H9 (cell line): ENCODE measurements around the gene GGT5. TPM values are rescaled to one million over a fixed set of nuclear protein-coding genes. Genes with fewer than 3 reads are reported as not detected.

Experiments used
- DNase-seq: peaks from one replicate; pipeline ENCODE4 v3.0.0-alpha.2; 2017
- H2AFZ ChIP-seq: one replicate; pipeline ENCODE4 v1.6.1; 2013; ENCODE audit warnings: mild to moderate bottlenecking, low read length, control low read depth, moderate library complexity
- H2AK5ac ChIP-seq: 2 replicates; pipeline ENCODE4 v1.6.1; 2013; ENCODE audit warnings: low read length, control low read depth, mixed read lengths; ENCODE audit not compliant: insufficient read length
- H2BK120ac ChIP-seq: one replicate; pipeline ENCODE4 v1.6.1; 2013; ENCODE audit warnings: low read depth, mild to moderate bottlenecking, low read length, control low read depth, inconsistent platforms; ENCODE audit not compliant: poor library complexity, severe bottlenecking
- H2BK12ac ChIP-seq: 2 replicates; pipeline ENCODE4 v1.6.1; 2013; ENCODE audit warnings: low read length, control low read depth, mixed read lengths, low read depth; ENCODE audit not compliant: insufficient read length
- H2BK15ac ChIP-seq: 2 replicates; pipeline ENCODE4 v1.6.1; 2013; ENCODE audit warnings: low read depth, low read length, control low read depth
- H2BK20ac ChIP-seq: one replicate; pipeline ENCODE4 v1.6.1; 2013; ENCODE audit warnings: low read depth, mild to moderate bottlenecking, low read length, control low read depth, inconsistent platforms; ENCODE audit not compliant: poor library complexity, severe bottlenecking
- H2BK5ac ChIP-seq: 2 replicates; pipeline ENCODE4 v1.6.1; 2013; ENCODE audit warnings: low read length, control low read depth, mixed read lengths; ENCODE audit not compliant: insufficient read length
- H3K14ac ChIP-seq: 2 replicates; pipeline ENCODE4 v1.6.1; 2013; ENCODE audit warnings: low read length, control low read depth; ENCODE audit not compliant: insufficient read depth
- H3K18ac ChIP-seq: 2 replicates; pipeline ENCODE4 v1.6.1; 2013; ENCODE audit warnings: low read depth, mild to moderate bottlenecking, mixed read lengths, low read length, control low read depth; ENCODE audit not compliant: insufficient read length
- H3K23ac ChIP-seq: 2 replicates; pipeline ENCODE4 v1.6.1; 2013; ENCODE audit warnings: low read length, control low read depth, mixed read lengths, low read depth; ENCODE audit not compliant: insufficient read length
- H3K23me2 ChIP-seq: 2 replicates; pipeline ENCODE4 v1.6.1; 2013; ENCODE audit warnings: low read depth, mild to moderate bottlenecking, mixed read lengths, low read length, control low read depth; ENCODE audit not compliant: insufficient read length, poor library complexity, severe bottlenecking
- H3K27ac ChIP-seq: 2 replicates; pipeline ENCODE4 v1.5.1; 2013; ENCODE audit warnings: low read length, control low read depth, mixed read lengths, low read depth; ENCODE audit not compliant: insufficient read length
- H3K27me3 ChIP-seq: 2 replicates; pipeline ENCODE4 v1.6.1; 2013; ENCODE audit warnings: low read length, control low read depth, inconsistent platforms; ENCODE audit not compliant: insufficient read depth
- H3K4ac ChIP-seq: 2 replicates; pipeline ENCODE4 v1.6.1; 2013; ENCODE audit warnings: low read depth, mild to moderate bottlenecking, control low read depth, inconsistent platforms, low read length, moderate library complexity
- H3K4me1 ChIP-seq: 2 replicates; pipeline ENCODE4 v1.6.1; 2013; ENCODE audit warnings: low read length, control low read depth, inconsistent platforms; ENCODE audit not compliant: insufficient read depth
- H3K4me2 ChIP-seq: 2 replicates; pipeline ENCODE4 v1.6.1; 2013; ENCODE audit warnings: low read length, control low read depth, mixed read lengths; ENCODE audit not compliant: insufficient read length, insufficient read depth
- H3K56ac ChIP-seq: 2 replicates; pipeline ENCODE4 v1.6.1; 2013; ENCODE audit warnings: low read depth, mild to moderate bottlenecking, mixed read lengths, low read length, control low read depth; ENCODE audit not compliant: insufficient read length
- H3K79me1 ChIP-seq: 2 replicates; pipeline ENCODE4 v1.6.1; 2013; ENCODE audit warnings: low read depth, mild to moderate bottlenecking, moderate library complexity, low read length, control low read depth, inconsistent platforms; ENCODE audit not compliant: insufficient read depth, poor library complexity, severe bottlenecking
- H3K79me2 ChIP-seq: 2 replicates; pipeline ENCODE4 v1.6.1; 2013; ENCODE audit warnings: low read length, control low read depth, inconsistent platforms; ENCODE audit not compliant: insufficient read depth
- H3K9ac ChIP-seq: 2 replicates; pipeline ENCODE4 v1.6.1; 2013; ENCODE audit warnings: low read length, control low read depth, mixed read lengths; ENCODE audit not compliant: insufficient read length; ENCODE audit errors: extremely low read depth
- H3K9me3 ChIP-seq: one replicate; pipeline ENCODE4 v1.6.1; 2013; ENCODE audit warnings: low read depth, low read length, inconsistent platforms; ENCODE audit not compliant: control insufficient read depth
- H3T11ph ChIP-seq: one replicate; pipeline ENCODE4 v1.6.1; 2013; ENCODE audit warnings: mild to moderate bottlenecking, low read length, control low read depth, inconsistent platforms
- H4K20me1 ChIP-seq: one replicate; pipeline ENCODE4 v1.6.1; 2013; ENCODE audit not compliant: control insufficient read depth, insufficient read length, insufficient read depth
- H4K5ac ChIP-seq: 2 replicates; pipeline ENCODE4 v1.6.1; 2013; ENCODE audit warnings: low read depth, mild to moderate bottlenecking, mixed read lengths, low read length, control low read depth; ENCODE audit not compliant: insufficient read length
- H4K8ac ChIP-seq: replicated peaks from 2 replicates; pipeline ENCODE4 v1.6.1; 2013; ENCODE audit warnings: low read length, control low read depth, mixed read lengths, low read depth; ENCODE audit not compliant: insufficient read length
- H4K91ac ChIP-seq: 2 replicates; pipeline ENCODE4 v1.6.1; 2013; ENCODE audit warnings: low read depth, mild to moderate bottlenecking, moderate library complexity, mixed read lengths, low read length, control low read depth; ENCODE audit not compliant: insufficient read length
- H3K27ac Mint-ChIP-seq, 3 experiments: 2 replicates in 2 of 3; 3 replicates in 1 of 3; pipeline ENCODE4 v1.8.0; 2020 to 2021; ENCODE audit warnings: mixed read lengths in 3 of 3, mild to moderate bottlenecking in 1 of 3, moderate library complexity in 1 of 3
- H3K27me3 Mint-ChIP-seq: 2 replicates; pipeline ENCODE4 v1.8.0; 2021; ENCODE audit warnings: low read depth, mild to moderate bottlenecking, moderate library complexity, mixed read lengths
- H3K36me3 Mint-ChIP-seq, 3 experiments: 2 replicates in 2 of 3; 3 replicates in 1 of 3; pipeline ENCODE4 v1.8.0; 2020 to 2021; ENCODE audit warnings: low read depth in 3 of 3, mixed read lengths in 3 of 3; ENCODE audit not compliant: insufficient read depth in 1 of 3
- H3K4me1 Mint-ChIP-seq, 2 experiments: 2 replicates each; pipeline ENCODE4 v1.8.0; 2020; ENCODE audit warnings: mixed read lengths in 2 of 2
- H3K4me3 Mint-ChIP-seq, 2 experiments: 2 replicates in 1 of 2; 3 replicates in 1 of 2; pipeline ENCODE4 v1.8.0; 2020 to 2021; ENCODE audit warnings: mild to moderate bottlenecking in 2 of 2, mixed read lengths in 2 of 2, moderate library complexity in 1 of 2
- H3K9me3 Mint-ChIP-seq, 2 experiments: 2 replicates in 1 of 2; 3 replicates in 1 of 2; pipeline ENCODE4 v1.8.0; 2020; ENCODE audit warnings: mild to moderate bottlenecking in 2 of 2, mixed read lengths in 2 of 2, moderate library complexity in 1 of 2
- CTCF ChIP-seq: fragments of 200-600 bp; sonication (generic); conservative IDR thresholded peaks from 3 replicates; pipeline ENCODE4 v1.8.0; 2021; ENCODE audit warnings: antibody characterized with exemption, mild to moderate bottlenecking
- WGBS: extraction: QIAGEN DNeasy Blood & Tissue Kit; methylation state at CpG from one replicate; pipeline ENCODE4 v1.1.7; 2013; ENCODE audit warnings: missing lambda C conversion rate, low lambda C conversion rate, mixed read lengths; ENCODE audit not compliant: insufficient read length; ENCODE audit errors: extremely low coverage; 5-methylcytosine and 5-hydroxymethylcytosine counted together
- total RNA-seq: library from RNA; stranded (reverse); gene quantifications from 2 replicates; pipeline ENCODE4 v1.2.1, GENCODE V29; 2021

The GGT5 gene
- total RNA-seq, 1 experiment from 2014 or later, result 0.20 TPM

- peaks cover 8 to 17% of the 10 kb centered on the region in 2 experiments for H3K4me1 Mint-ChIP-seq
Measured at GRCh38 chr22:24181996-24182899, 62.6 kb downstream of the GGT5 start.

More at GRCh38 chr22:24181996-24182899, 62.6 kb downstream of the GGT5 start:
- Histone ChIP-seq H3K14ac (no peak overlapping the region; the same call in 1 of the 2 replicates), H2AK5ac (no peak overlapping the region), H2AFZ (no peak overlapping the region), H3K79me2 (no peaks in the 10 kb centered on the region), H3T11ph (no peak overlapping the region), H3K4ac (no peak overlapping the region), H4K20me1 (no peaks in the 10 kb centered on the region), H3K27me3 (no peaks in the 10 kb centered on the region), H2BK20ac (no peak overlapping the region), H3K56ac (no peak overlapping the region), H2BK120ac (no peak overlapping the region), H4K91ac (no peak overlapping the region), H2BK15ac (no peak overlapping the region), H4K5ac (no peak overlapping the region), H3K23me2 (no peaks in the 10 kb centered on the region), H2BK12ac (no peak overlapping the region), H3K9ac (no peak overlapping the region), H3K9me3 (no peaks in the 10 kb centered on the region), H3K4me1 (no peaks in the 10 kb centered on the region), H3K79me1 (no peaks in the 10 kb centered on the region), H3K27ac (no peak overlapping the region), H4K8ac (no peak overlapping the region), H3K18ac (no peak overlapping the region), H3K4me2 (no peak overlapping the region), H2BK5ac (no peak overlapping the region), H3K23ac (no peak overlapping the region)
- H3K36me3 Mint-ChIP-seq, result no peaks in the 10 kb centered on the region; a peak in 1 of 7 replicates
- TF ChIP-seq CTCF, result peak; percentile 52
- H3K9me3 Mint-ChIP-seq, result no peaks in the 10 kb centered on the region; a peak in 1 of 5 replicates
- H3K27ac Mint-ChIP-seq, result no peak overlapping the region
- no peaks in the 10 kb centered on the region; the same call in none of the 2 replicates for H3K27me3 Mint-ChIP-seq
- WGBS, result no CpG with 5 or more reads among the region's 20 CpGs
- DNase-seq, result no peak
- no peak overlapping the region for H3K4me3 Mint-ChIP-seq
